Measurements from ENCODE around the gene APBB2.
"Not testable (repeated sequence)": the region's sequence is repeated elsewhere in the genome, so short reads cannot be mapped to it uniquely, and the experiment has no call there.

The APBB2 gene

DNA sequence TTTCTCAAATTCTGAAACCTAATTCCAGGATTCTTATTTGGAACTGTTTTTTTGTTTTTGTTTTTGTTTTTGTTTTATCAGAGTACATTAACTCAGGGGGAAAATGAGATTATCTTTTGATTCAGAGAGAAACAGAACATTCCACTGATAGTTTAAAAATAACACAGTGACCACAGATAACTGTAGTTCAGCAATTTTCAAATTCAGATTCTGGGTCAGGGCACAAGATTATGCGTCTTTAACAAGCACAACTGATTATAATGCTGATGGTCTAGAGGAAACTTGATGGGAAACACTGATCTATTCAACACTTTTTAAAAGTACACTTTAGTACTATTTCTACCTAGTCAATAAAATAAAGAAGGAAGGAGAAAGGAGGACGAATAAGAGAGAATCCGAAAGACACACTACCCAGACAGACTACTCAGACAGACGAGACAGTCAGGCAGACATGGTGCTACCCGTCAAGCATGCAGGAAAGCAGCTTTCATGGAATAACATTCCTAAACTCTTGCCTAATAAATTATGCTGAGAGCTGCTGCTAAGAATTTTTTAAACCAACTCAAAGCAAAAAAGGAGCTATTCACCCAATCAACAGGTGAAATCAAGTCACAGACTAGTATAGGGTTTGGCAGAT, 59.0 kb downstream of the APBB2 start:
- no peak for DNase-seq

DNA sequence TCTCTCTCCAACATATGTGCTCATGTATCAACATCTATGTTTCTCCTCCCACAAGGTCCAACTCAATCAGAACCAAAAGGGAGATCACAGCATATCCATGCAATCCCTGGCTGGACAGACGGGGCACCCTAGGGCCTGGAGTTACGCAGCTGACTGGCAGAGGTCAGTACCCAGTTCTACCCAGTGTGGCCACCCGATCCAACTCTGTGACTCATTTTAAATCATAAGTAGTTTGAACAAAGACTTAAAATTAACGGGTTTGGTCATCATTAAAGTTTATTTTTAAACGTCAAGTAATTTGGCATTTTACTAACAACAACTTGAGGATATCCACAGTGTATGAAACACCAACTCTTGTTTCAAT, 59.5 kb downstream of the APBB2 start:
- no peak for DNase-seq

- DNase-seq: no peak
Observed at GRCh38 chr4:41154010-41154813, 60.1 kb downstream of the APBB2 start.

DNA sequence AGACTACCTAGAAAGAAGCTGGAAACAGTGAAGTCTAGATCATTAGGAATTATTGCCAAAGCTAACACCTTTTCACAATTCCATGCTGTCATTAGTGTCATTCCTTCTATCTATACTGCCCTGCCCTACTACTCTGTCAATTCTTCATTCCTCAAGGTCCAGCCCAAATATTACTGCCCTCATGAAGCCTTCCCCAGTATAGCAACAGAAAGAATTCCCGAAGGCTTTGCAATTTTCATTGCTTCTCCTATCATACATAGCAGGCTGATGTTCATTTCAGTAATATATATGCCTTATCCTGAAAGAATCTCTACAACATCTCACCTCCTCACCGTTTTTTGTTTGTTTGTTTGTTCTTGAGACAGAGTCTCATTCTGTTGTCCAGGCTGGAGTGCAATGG, 63.9 kb downstream of the APBB2 start:
- DNase-seq: no peak

DNA sequence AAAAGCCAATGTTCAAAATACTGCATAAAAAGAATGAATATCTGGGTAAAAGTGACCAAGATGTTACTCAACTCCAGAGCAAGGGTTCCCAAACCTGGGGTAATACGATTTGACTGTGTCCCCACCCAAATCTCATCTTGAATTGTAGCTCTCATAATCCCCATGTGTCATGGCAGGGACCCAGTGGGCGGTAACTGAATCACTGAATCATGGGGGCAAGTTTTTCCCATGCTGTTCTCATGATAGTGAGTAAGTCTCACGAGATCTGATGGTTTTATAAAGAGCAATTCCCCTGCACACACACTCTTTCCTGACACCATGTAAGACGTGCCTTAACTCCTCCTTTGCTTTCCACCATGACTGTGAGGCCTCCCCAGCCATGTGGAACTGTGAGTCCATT, 64.8 kb downstream of the APBB2 start:
- not testable (repeated sequence) for DNase-seq

GRCh38 chr4:41148931-41149330, 65.4 kb downstream of the APBB2 start:
- DNase-seq: no peak

GRCh38 chr4:41148292-41148691, 66.0 kb downstream of the APBB2 start:
- no peak for DNase-seq

- DNase-seq: not testable (repeated sequence)
Observed at GRCh38 chr4:41147570-41147969, 66.8 kb downstream of the APBB2 start.

GRCh38 chr4:41146716-41147506, 67.4 kb downstream of the APBB2 start:
- no peak for DNase-seq

- no peak for DNase-seq
Observed at GRCh38 chr4:41146196-41146595, 68.1 kb downstream of the APBB2 start.

GRCh38 chr4:41145571-41146078, 68.7 kb downstream of the APBB2 start:
- no peak for DNase-seq

GRCh38 chr4:41144812-41145211, 69.5 kb downstream of the APBB2 start:
- no peak for DNase-seq

DNA sequence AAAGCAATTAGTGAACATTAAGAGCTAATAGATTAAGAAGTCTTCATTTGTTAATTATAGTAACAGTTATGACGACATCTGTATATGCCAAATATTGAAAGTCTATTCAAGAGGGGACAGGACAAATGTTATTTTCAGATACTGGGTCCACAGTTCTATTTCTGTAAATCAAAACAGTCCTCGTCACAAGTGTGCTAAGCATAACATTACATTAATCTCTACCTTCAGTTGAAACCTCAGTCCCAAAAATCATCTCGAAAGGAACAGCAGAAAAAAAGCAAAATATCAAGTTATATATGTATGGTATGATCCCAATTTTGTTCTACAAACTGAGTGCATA, 70.3 kb downstream of the APBB2 start:
- DNase-seq: no peak

DNA sequence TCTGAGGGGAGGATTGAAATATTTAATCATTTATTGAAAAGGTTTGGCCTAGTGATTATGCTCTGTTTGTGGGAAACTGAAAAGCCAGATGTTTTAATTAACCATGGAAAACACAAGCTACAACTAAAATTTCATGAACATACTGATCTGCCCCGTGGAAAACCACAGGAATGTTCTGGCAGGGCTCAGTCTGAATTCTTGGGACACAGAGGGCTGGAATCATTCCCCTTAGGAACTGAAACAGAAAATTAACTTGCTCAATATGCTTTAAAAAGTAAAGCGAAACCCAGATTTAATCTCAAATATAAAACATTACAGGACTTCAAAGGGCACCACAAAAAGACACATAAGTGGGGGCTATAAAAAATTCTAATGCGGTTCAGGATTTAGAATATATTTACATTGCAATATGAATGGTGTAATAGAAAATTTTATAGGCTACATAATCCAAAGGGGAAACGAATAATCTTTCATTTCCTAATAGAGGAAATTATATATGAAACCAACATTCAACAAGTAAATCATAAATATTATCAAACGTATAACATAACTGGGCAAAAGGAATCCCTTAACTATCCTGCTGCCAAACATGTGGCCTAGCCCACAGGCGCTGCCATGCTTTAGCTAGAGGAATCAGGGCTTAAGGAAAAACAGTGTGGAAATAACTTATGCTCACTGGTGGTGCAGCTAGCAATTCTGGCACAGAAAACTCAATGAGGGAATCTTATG, 70.9 kb downstream of the APBB2 start:
- DNase-seq: no peak

DNA sequence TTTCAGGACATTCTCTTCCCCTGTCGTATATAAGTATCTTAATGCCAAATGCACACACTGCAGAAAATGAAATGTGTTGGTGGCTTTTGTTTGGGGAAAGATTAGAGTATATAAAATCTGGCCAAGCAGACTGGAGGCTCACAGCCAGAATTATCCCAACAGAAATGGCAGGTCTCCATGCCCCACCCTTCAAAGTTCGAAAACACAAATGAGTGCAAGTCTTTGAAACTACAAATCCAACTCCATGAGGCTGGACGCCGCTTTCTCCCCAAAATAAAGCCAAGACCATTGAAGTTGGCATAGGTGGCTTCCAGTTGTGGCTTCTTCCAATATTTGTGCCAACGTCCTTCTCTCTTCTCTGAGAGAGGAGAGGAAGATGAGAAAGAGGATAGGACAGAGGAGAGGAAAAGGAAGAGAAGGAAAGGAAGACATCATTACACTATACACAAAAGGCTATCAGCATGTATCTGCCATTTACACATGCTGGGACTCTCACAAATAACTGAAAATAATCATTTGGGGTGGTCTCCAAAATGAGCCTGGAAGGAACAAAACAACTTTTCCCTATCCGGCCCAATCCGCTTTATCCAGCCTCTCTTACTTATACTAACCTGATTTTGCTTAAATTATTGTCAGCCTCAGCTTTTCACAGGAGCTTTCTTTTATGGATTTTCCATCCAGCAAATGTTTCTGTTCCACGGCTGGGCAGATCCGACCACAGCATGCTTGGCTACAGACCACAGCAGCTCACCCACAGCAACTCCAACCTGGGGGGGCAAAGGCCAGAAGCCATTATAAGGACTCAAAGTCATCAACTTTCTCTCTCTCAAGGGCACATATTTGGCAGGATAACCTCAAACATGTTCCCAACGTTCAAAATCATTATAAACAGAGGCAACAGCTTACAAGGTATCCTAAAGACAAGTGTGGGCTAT, 71.7 kb downstream of the APBB2 start:
- DNase-seq: no peak

- DNase-seq: no peak
Observed at GRCh38 chr4:41141900-41142299, 72.4 kb downstream of the APBB2 start.

GRCh38 chr4:41140410-41140809, 73.9 kb downstream of the APBB2 start:
- no peak for DNase-seq

GRCh38 chr4:41137879-41138278, 76.5 kb downstream of the APBB2 start:
- DNase-seq: no peak

GRCh38 chr4:41136456-41136855, 77.9 kb downstream of the APBB2 start:
- DNase-seq: no peak

DNA sequence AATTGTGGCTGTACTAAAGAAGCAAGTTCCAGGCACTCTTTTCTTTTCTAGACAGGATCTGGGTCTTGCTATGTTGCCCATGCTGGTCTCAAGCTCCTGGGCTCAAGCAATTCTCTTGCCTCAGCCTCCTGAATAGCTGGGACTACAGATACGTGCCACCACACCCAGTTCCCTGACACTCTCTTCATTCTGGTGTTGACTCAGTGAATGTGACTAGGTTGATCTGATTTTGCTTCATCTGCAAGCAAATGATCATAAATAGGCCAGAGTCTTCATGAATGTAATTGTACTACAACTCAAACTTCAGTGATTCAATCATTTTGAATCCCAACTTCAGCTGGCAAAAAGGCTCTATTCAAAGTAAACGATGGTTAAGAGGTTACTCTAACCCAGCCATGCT, 78.5 kb downstream of the APBB2 start:
- DNase-seq: no peak

DNA sequence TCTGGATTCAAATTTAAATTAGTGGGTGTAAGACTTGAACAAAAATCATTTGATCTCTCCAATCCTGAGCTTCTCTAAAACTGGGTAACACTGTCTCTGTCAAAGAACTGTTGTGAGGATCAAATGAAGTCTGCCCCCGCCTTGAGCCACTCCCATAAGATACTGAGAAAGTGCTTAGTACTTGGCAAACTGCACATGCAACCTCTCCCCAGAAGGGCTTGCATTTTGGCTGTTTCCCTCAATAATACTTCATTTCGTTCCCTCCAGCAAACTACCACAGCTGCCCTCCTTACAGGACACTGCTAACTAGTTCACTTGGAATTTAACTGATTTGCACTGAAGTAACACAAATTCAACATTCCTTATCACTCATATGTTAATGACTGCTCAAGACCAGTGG, 79.8 kb downstream of the APBB2 start:
- DNase-seq: no peak

- DNase-seq: no peak
Observed at GRCh38 chr4:41133454-41134018, 80.8 kb downstream of the APBB2 start.
